Keratinocyte (primary cell): ENCODE data around the gene ZNF668. TPM values are rescaled to one million over a fixed set of nuclear protein-coding genes. Genes with fewer than 3 reads are reported as not detected.
A peak's percentile ranks its signal among the peaks of the same experiment; 100 is the strongest.

Experiments used
- DNase-seq: peaks from one replicate; pipeline ENCODE4 v3.0.0-alpha.2; 2011; ENCODE audit warnings: low read depth, missing footprints, low spot score
- FAIRE-seq: peaks from 2 replicates; lab custom pipeline; 2011; peaks lifted over from hg19 to GRCh38; lab: Jason Lieb, UNC
- H2AFZ ChIP-seq: 2 replicates; pipeline ENCODE4 v1.6.0; 2012; ENCODE audit warnings: low read length, control low read depth, inconsistent platforms; ENCODE audit not compliant: control insufficient read depth
- H3K27ac ChIP-seq: 2 replicates; pipeline ENCODE4 v1.5.1; 2011; ENCODE audit warnings: low read length; ENCODE audit not compliant: control insufficient read depth, insufficient read depth
- H3K27me3 ChIP-seq: 3 replicates; pipeline ENCODE4 v1.6.0; 2011; ENCODE audit warnings: low read length; ENCODE audit not compliant: control insufficient read depth, insufficient read depth; ENCODE audit errors: extremely low read depth
- H3K36me3 ChIP-seq, 2 experiments: 2 replicates in 1 of 2; 3 replicates in 1 of 2; pipeline ENCODE4 v1.5.1; 2011; ENCODE audit warnings: low read length in 2 of 2, mild to moderate bottlenecking in 1 of 2; ENCODE audit not compliant: control insufficient read depth in 2 of 2, insufficient read depth in 2 of 2; ENCODE audit errors: extremely low read depth in 1 of 2
- H3K4me1 ChIP-seq: 3 replicates; pipeline ENCODE4 v1.5.1; 2011; ENCODE audit warnings: low read length; ENCODE audit not compliant: control insufficient read depth, insufficient read depth; ENCODE audit errors: extremely low read depth
- H3K4me2 ChIP-seq: 3 replicates; pipeline ENCODE4 v1.6.0; 2011; ENCODE audit warnings: low read depth, low read length; ENCODE audit not compliant: control insufficient read depth, insufficient read depth; ENCODE audit errors: extremely low read depth
- H3K4me3 ChIP-seq, 3 experiments: fragments of 200-600 bp in 1 of 3; sonication (generic) in 1 of 3; 2 replicates in 2 of 3; 3 replicates in 1 of 3; pipeline ENCODE4 v1.5.1; 2011 to 2016; ENCODE audit warnings: low read length in 3 of 3, mild to moderate bottlenecking in 3 of 3, control low read depth in 2 of 3, inconsistent platforms in 1 of 3, low read depth in 1 of 3, mixed read lengths in 1 of 3, mixed run types in 1 of 3, moderate library complexity in 1 of 3; ENCODE audit not compliant: control insufficient read depth in 2 of 3, insufficient read depth in 2 of 3; ENCODE audit errors: extremely low read depth in 1 of 3
- H3K79me2 ChIP-seq: 2 replicates; pipeline ENCODE4 v1.6.0; 2012; ENCODE audit warnings: low read length; ENCODE audit not compliant: control insufficient read depth, insufficient read depth
- H3K9ac ChIP-seq: 3 replicates; pipeline ENCODE4 v1.6.0; 2011; ENCODE audit warnings: low read length; ENCODE audit not compliant: control insufficient read depth, insufficient read depth; ENCODE audit errors: extremely low read depth
- H3K9me1 ChIP-seq: 3 replicates; pipeline ENCODE4 v1.6.0; 2011; ENCODE audit warnings: low read length; ENCODE audit not compliant: control insufficient read depth, insufficient read depth; ENCODE audit errors: extremely low read depth
- H3K9me3 ChIP-seq: 2 replicates; pipeline ENCODE4 v1.5.1; 2012; ENCODE audit warnings: low read depth, low read length; ENCODE audit not compliant: control insufficient read depth
- H4K20me1 ChIP-seq: 3 replicates; pipeline ENCODE4 v1.6.0; 2011; ENCODE audit warnings: low read length; ENCODE audit not compliant: control insufficient read depth, insufficient read depth; ENCODE audit errors: extremely low read depth
- EZH2 ChIP-seq: IDR thresholded peaks from one replicate; pipeline ENCODE4 v1.6.1; 2012; ENCODE audit warnings: inconsistent platforms, mild to moderate bottlenecking, low read length, moderate library complexity
- dilution Hi-C: fragments of 300-500 bp; cut with MboI; formaldehyde crosslinking; loops from one replicate; pipeline ENCODE4 v1.7.0; 2020; ENCODE audit warnings: low sequenced_read_pairs; ENCODE audit not compliant: extremely low pct_ligation_motif_present
- polyA plus RNA-seq, 5 experiments: library from polyadenylated mRNA; depleted of rRNA in 3 of 5; stranded (reverse) in 3 of 5; stranded (forward) in 1 of 5; unstranded in 1 of 5; fragments of >200 nt; gene quantifications; 1 replicate in 1 of 5; 2 replicates in 3 of 5; 3 replicates in 1 of 5; pipeline versions ENCODE4 v1.2.1 to v1.2.3, GENCODE V29; 2011 to 2012; ENCODE audit warnings: missing spikeins in 2 of 5, low read depth in 1 of 5, low replicate concordance in 1 of 5
- TF ChIP-seq, protein P1 (sequence below), 3 experiments: IDR thresholded peaks in 1 of 3; conservative IDR thresholded peaks in 1 of 3; optimal IDR thresholded peaks in 1 of 3; 2 replicates in 2 of 3; 3 replicates in 1 of 3; pipeline versions ENCODE3 to v1.5.1; 2011; ENCODE audit warnings: low read length in 3 of 3, mild to moderate bottlenecking in 3 of 3, moderate library complexity in 2 of 3, control low read depth in 1 of 3, inconsistent platforms in 1 of 3; ENCODE audit not compliant: insufficient read depth in 2 of 3; ENCODE audit errors: extremely low read depth in 1 of 3

The ZNF668 gene
- polyA plus RNA-seq, 1 donor (not counting 4 experiments of a cell fraction or from before 2014, with no cell fraction given) = 5.5 TPM

GRCh38 chr16:31076319-31076718, 2.3 kb upstream of the ZNF668 start:
- Histone ChIP-seq H2AFZ (no peak overlapping the region), H3K27me3 (no peaks in the 10 kb centered on the region), H3K9me1 (no peaks in the 10 kb centered on the region), H3K9ac (no peak overlapping the region), H3K79me2 (peaks cover 76% of the 10 kb centered on the region), H3K4me3 (no peak overlapping the region), H3K4me2 (no peak overlapping the region), H3K36me3 (peaks cover 18 to 23% of the 10 kb centered on the region in 2 experiments), H4K20me1 (no peaks in the 10 kb centered on the region), H3K27ac (no peak overlapping the region), H3K4me1 (peaks cover 11% of the 10 kb centered on the region), H3K9me3 (no peaks in the 10 kb centered on the region)
- dilution Hi-C loops = no loop called here
- FAIRE-seq (no peak), DNase-seq (no peak)
- TF ChIP-seq, protein P1, sequence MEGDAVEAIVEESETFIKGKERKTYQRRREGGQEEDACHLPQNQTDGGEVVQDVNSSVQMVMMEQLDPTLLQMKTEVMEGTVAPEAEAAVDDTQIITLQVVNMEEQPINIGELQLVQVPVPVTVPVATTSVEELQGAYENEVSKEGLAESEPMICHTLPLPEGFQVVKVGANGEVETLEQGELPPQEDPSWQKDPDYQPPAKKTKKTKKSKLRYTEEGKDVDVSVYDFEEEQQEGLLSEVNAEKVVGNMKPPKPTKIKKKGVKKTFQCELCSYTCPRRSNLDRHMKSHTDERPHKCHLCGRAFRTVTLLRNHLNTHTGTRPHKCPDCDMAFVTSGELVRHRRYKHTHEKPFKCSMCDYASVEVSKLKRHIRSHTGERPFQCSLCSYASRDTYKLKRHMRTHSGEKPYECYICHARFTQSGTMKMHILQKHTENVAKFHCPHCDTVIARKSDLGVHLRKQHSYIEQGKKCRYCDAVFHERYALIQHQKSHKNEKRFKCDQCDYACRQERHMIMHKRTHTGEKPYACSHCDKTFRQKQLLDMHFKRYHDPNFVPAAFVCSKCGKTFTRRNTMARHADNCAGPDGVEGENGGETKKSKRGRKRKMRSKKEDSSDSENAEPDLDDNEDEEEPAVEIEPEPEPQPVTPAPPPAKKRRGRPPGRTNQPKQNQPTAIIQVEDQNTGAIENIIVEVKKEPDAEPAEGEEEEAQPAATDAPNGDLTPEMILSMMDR (optimal IDR thresholded peaks at IDR 0.05 in 1 of 3, IDR thresholded peaks at IDR 0.05 in 1 of 3, conservative IDR thresholded peaks at IDR 0.05 in 1 of 3; ENCODE audit: extremely low read depth in 1 of 3, insufficient read depth in 2 of 3, low read length in 3 of 3) = no peak
- no peak for TF ChIP-seq EZH2

DNA sequence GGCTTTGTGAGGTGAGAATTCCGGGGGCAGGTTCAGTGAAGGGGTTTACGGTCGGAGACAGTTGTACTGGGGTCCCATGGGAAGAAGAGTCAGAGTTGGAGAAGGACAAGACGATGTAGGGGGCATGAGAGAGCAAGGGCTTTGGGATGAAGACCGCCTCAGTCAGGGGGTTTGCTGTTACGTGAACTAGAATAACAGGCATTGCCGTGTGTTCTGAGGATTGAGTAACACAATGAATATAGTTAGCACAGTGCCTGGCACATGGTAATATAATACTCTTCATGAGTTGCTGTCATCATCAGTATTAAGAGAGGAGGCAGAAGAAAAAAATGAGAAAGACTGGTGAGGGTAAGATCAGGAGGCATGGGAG, 759 bp upstream of the ZNF668 start:
- FAIRE-seq (no peak), DNase-seq (no peak)
- H3K9ac ChIP-seq = peak overlapping the region; percentile 92
- H3K4me3 ChIP-seq = peak overlapping the region; percentile 82 to 94 (median 91)
- H4K20me1 ChIP-seq = no peaks in the 10 kb centered on the region
- H3K27ac ChIP-seq = peak overlapping the region; percentile 84
- H3K27me3 ChIP-seq = no peaks in the 10 kb centered on the region
- no peaks in the 10 kb centered on the region for H3K9me1 ChIP-seq
- peak overlapping the region; percentile 76 for H2AFZ ChIP-seq
- peak overlapping the region; percentile 76 for H3K4me2 ChIP-seq
- peaks cover 16 to 17% of the 10 kb centered on the region in 2 experiments for H3K36me3 ChIP-seq
- peaks cover 11% of the 10 kb centered on the region for H3K4me1 ChIP-seq
- H3K9me3 ChIP-seq = no peaks in the 10 kb centered on the region
- peaks cover 75% of the 10 kb centered on the region for H3K79me2 ChIP-seq
- dilution Hi-C loops = no loop called here
- TF ChIP-seq, protein P1 (optimal IDR thresholded peaks at IDR 0.05 in 1 of 3, IDR thresholded peaks at IDR 0.05 in 1 of 3, conservative IDR thresholded peaks at IDR 0.05 in 1 of 3; ENCODE audit: extremely low read depth in 1 of 3, insufficient read depth in 2 of 3, low read length in 3 of 3) = no peak
- no peak for TF ChIP-seq EZH2
